ENCODE measurements around the gene NBDY. TPM values are rescaled to one million over a fixed set of nuclear protein-coding genes. Genes with fewer than 3 reads are reported as not detected.
"Not testable (repeated sequence)": the region's sequence is repeated elsewhere in the genome, so short reads cannot be mapped to it uniquely, and the experiment has no call there.

Gene NBDY
- total and polyA plus RNA-seq, 5 donors, result 19.3 to 36.8 (median 32.9) TPM

DNA sequence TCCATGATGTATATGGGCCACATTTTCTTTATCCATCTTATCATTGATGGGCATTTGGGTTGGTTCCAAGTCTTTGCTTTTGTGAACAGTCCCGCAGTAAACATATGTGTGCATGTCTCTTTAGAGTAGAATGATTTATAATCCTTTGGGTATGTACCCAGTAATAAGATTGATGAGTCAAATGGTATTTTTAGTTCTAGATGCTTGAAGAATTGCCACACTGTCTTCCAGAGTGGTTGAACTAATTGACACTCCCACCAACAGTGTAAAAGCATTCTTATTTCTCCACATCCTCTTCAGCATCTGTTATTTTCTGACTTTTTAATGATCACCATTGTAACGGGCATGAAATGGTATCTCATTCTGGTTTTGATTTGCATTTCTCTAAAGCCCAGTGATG lies 77.1 kb downstream of the NBDY start:
- intact Hi-C loops (cut with DNase I); H3K4me3 ChIP-seq (ENCODE audit: low read length); H3K27me3 ChIP-seq (ENCODE audit: control insufficient read depth, insufficient read depth); H3K4me1 ChIP-seq (ENCODE audit: control insufficient read depth, insufficient read depth, low read length); DNase-seq; H3K27ac ChIP-seq (ENCODE audit: low read length); H3K9me3 ChIP-seq (ENCODE audit: control insufficient read depth, low read length); ATAC-seq: not testable (repeated sequence)
- 98% methylated on average over 2 of the region's 2 CpGs for WGBS

DNA sequence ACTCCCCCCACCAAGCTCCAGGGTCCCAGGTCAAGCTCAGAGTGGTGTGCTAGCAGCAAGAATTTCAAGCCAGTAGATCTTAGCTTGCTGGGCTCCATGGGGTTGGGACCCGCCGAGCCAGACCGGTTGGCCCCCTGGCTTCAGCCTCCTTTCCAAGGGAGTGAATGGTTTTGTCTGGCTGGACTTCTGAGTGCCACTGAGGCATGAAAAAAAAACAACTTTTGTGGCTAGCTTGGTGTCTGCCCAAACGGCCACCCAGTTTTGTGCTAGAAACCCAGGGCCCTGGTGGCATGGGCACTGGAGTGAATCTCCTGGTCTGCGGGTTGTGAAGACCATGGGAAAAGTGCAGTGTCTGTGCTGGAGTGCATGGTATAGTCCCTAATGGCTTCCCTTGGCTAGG lies 82.6 kb downstream of the NBDY start:
- no peak for DNase-seq
- 95% methylated on average over 5 of the region's 5 CpGs for WGBS

DNA sequence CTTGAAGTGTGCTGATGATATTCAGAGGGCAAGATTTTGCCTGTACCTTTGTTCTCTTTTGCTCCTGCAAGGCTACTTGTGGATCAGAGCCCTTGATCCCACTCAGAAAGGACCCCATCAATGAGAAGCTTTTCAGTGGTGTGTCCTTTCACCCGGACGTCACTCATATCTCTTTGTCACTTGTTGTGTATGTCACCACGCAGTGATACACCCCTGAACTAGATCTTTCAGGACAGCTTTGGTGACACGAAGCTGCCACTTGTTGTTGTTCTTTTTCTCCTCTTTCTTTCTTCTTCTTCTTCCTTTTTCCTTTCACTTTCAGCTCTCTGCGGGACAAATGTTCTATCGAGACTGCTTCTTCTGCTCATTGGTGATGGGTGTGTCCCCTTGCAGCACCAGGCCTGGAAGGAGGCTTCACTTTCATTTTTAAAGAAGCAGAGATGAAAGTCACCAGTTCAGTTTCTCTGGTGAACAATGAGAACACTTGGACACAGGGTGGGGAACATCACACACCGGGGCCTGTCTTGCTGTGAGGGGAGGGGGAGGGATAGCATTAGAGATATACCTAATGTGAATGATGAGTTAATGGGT lies 83.6 kb downstream of the NBDY start:
- H3K4me1 ChIP-seq (ENCODE audit: control insufficient read depth, insufficient read depth, low read length), result peaks cover 4% of the 10 kb centered on the region
- H3K27me3 ChIP-seq (ENCODE audit: control insufficient read depth, insufficient read depth), result no peaks in the 10 kb centered on the region
- intact Hi-C loops (cut with DNase I), result no loop called here
- no peaks in the 10 kb centered on the region for H3K9me3 ChIP-seq (ENCODE audit: control insufficient read depth, low read length)
- no peak overlapping the region for H3K27ac ChIP-seq (ENCODE audit: low read length)
- WGBS, result 24% methylated on average over 7 of the region's 7 CpGs
- ATAC-seq (peak; percentile 79 to 88), DNase-seq (peak in 1 of 3 donors; percentile 43)
- no peak overlapping the region for H3K4me3 ChIP-seq (ENCODE audit: low read length)

More for the DNA sequence above, 82.6 kb downstream of the NBDY start:
- Histone ChIP-seq H3K9me3 (ENCODE audit: control insufficient read depth, low read length) (no peaks in the 10 kb centered on the region), H3K27me3 (ENCODE audit: control insufficient read depth, insufficient read depth) (no peaks in the 10 kb centered on the region), H3K27ac (ENCODE audit: low read length) (no peak overlapping the region), H3K4me3 (ENCODE audit: low read length) (no peak overlapping the region), H3K4me1 (ENCODE audit: control insufficient read depth, insufficient read depth, low read length) (peaks cover 4% of the 10 kb centered on the region)
- no peak for ATAC-seq
- intact Hi-C loops (cut with DNase I), result no loop called here

DNA sequence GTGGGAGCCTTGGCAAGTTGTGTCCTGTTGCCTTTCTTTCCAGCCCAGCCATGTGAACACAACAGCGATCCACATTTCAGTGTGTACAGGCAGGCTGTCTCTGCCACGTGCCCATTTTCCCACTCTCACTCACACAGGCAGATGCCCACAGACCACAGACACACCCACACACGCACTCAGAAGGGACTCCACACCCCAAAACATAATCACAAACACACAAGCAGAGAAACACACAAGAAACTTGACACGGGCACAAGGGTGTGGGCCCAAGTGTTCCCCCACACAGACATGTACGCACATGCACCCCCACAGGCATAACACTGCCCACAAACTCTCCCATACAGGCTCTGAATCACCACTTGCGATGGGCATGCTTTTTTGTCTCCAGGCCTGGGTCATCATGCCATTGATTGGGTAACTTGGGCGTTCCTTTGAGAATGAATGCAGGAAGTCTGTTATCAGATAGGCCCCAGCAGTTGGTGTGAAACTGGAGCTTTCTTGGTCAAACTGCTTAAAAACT lies 84.3 kb downstream of the NBDY start:
- DNase-seq (peak in 1 of 3 donors; percentile 53), ATAC-seq (peak; percentile 77 to 95)
- H3K9me3 ChIP-seq (ENCODE audit: control insufficient read depth, low read length), result no peaks in the 10 kb centered on the region
- WGBS, result 47% methylated on average over 7 of the region's 7 CpGs
- H3K4me1 ChIP-seq (ENCODE audit: control insufficient read depth, insufficient read depth, low read length), result peaks cover 4% of the 10 kb centered on the region
- H3K27me3 ChIP-seq (ENCODE audit: control insufficient read depth, insufficient read depth), result no peaks in the 10 kb centered on the region
- intact Hi-C loops (cut with DNase I), result no loop called here
- peak overlapping the region; percentile 51 for H3K27ac ChIP-seq (ENCODE audit: low read length)
- no peak overlapping the region for H3K4me3 ChIP-seq (ENCODE audit: low read length)

DNA sequence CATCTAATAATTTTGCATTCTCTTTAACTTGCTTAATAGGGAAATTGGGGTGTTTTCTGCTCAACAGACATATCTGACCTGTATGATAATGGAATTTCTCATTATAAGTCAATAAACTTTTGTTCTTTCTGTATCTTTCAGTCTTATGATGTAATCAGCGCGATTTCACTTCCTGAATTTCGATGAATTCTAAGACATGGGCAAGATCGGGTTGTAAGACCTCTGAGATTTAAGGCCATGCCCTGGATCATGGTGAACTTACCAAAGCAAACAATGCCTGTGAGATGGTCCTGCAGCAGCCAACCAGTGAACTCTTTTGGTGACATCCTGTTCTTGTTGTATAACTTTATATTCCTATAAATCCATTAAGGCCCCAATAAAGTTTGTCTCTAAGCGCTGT lies 88.1 kb downstream of the NBDY start:
- WGBS, result 90% methylated on average over 5 of the region's 5 CpGs
- H3K9me3 ChIP-seq (ENCODE audit: control insufficient read depth, low read length), result no peaks in the 10 kb centered on the region
- peaks cover 4% of the 10 kb centered on the region for H3K4me1 ChIP-seq (ENCODE audit: control insufficient read depth, insufficient read depth, low read length)
- DNase-seq (no peak), ATAC-seq (no peak)
- intact Hi-C loops (cut with DNase I), result no loop called here
- no peak overlapping the region for H3K4me3 ChIP-seq (ENCODE audit: low read length)
- H3K27me3 ChIP-seq (ENCODE audit: control insufficient read depth, insufficient read depth), result no peaks in the 10 kb centered on the region
- no peak overlapping the region for H3K27ac ChIP-seq (ENCODE audit: low read length)

DNA sequence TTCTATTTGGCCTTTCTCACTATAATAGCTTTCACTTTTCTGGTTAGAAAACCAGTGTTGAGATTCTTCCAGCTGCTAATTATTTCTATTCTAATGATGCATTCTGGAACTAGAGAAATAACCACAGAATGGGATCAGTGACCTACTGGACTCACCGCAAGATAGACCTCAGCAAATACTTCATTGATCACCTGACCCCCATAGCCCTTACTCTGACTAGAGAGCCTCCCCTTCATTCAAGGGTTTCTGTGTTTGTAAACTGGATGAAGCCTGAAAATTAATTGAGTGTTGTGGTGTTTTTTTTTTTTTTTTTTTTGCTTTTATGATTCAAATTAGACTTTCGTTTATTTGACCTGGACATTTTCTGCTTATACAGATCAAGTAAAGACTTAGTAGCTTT lies 97.0 kb downstream of the NBDY start:
- intact Hi-C loops (cut with DNase I), result no loop called here
- Histone ChIP-seq H3K4me1 (ENCODE audit: control insufficient read depth, insufficient read depth, low read length) (no peaks in the 10 kb centered on the region), H3K27ac (ENCODE audit: low read length) (no peak overlapping the region), H3K9me3 (ENCODE audit: control insufficient read depth, low read length) (peaks cover 2% of the 10 kb centered on the region), H3K4me3 (ENCODE audit: low read length) (no peak overlapping the region), H3K27me3 (ENCODE audit: control insufficient read depth, insufficient read depth) (no peaks in the 10 kb centered on the region)
- DNase-seq (no peak), ATAC-seq (no peak)
- 99% methylated on average over 2 of the region's 2 CpGs for WGBS

DNA sequence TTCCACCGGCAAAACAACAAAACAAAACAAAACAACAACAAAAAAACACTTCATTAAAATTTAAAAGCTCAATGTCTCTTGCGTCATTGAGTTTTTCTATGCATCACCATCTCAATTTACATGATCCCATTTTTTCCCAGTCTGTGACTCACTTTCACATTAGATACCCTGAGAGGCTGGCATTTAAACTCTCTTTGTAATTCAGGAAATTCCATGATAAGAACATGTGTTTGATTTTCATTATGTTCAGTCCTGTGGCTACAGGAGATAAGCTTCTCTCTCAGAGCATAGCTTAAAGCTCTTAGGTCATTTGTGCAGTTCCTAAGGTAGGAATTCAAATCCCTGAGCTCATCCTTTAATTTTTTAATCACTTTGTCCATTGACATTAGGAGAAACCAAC lies 104.6 kb downstream of the NBDY start:
- 75% methylated on average over 2 of the region's 2 CpGs for WGBS
- ATAC-seq, result no peak
- no peaks in the 10 kb centered on the region for H3K27me3 ChIP-seq (ENCODE audit: control insufficient read depth, insufficient read depth)
- H3K4me1 ChIP-seq (ENCODE audit: control insufficient read depth, insufficient read depth, low read length), result no peaks in the 10 kb centered on the region
- no peaks in the 10 kb centered on the region for H3K9me3 ChIP-seq (ENCODE audit: control insufficient read depth, low read length)
- no peak overlapping the region for H3K27ac ChIP-seq (ENCODE audit: low read length)
- no peak for DNase-seq
- no peak overlapping the region for H3K4me3 ChIP-seq (ENCODE audit: low read length)
- intact Hi-C loops (cut with DNase I), result no loop called here

DNA sequence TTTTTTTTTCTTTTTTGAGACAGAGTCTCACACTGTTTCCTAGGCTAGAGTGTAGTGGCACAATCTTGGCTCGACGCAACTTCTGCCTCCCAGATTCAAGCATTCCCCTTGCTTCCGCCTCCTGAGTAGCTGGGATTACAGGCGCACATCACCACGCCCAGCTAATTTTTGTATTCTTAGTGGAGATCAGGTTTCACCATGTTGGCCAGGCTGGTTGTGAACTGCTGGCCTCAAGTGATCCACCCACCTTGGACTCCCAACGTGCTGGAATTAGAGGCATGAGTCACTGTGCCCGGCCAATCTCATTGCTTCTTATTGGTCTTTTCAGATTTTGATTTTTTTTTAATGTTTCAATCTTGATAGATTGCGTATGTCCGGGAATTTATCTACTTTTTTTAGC lies 124.4 kb downstream of the NBDY start:
- WGBS, result 87% methylated on average over 9 of the region's 9 CpGs
- Histone ChIP-seq H3K27ac (ENCODE audit: low read length) (no peak overlapping the region), H3K9me3 (ENCODE audit: control insufficient read depth, low read length) (no peaks in the 10 kb centered on the region), H3K4me3 (ENCODE audit: low read length) (no peak overlapping the region), H3K27me3 (ENCODE audit: control insufficient read depth, insufficient read depth) (no peaks in the 10 kb centered on the region), H3K4me1 (ENCODE audit: control insufficient read depth, insufficient read depth, low read length) (no peaks in the 10 kb centered on the region)
- intact Hi-C loops (cut with DNase I), result no loop called here
- DNase-seq (no peak), ATAC-seq (no peak)

DNA sequence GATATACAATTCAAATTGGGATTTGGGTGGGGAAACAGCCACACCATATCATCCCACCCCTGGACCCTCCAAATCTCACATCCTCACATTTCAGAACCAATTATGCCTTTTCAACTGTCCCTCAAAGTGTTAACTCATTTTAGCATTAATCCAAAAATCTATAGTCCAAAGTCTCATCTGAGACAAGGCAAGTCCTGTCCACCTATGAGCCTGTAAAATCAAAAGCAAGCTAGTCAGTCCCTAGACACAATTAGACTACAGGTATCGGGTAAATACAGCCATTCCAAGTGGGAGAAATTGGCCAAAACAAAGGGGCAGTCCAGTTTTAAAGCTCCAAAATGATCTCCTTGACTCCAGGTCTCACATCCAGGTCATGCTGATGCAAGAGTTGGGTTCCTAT lies 128.0 kb downstream of the NBDY start:
- intact Hi-C loops (cut with DNase I), result no loop called here
- no peaks in the 10 kb centered on the region for H3K9me3 ChIP-seq (ENCODE audit: control insufficient read depth, low read length)
- ATAC-seq (no peak), DNase-seq (no peak)
- H3K4me1 ChIP-seq (ENCODE audit: control insufficient read depth, insufficient read depth, low read length), result no peaks in the 10 kb centered on the region
- no peak overlapping the region for H3K27ac ChIP-seq (ENCODE audit: low read length)
- no peaks in the 10 kb centered on the region for H3K27me3 ChIP-seq (ENCODE audit: control insufficient read depth, insufficient read depth)
- WGBS, result 90% methylated on average over 1 of the region's 1 CpG
- no peak overlapping the region for H3K4me3 ChIP-seq (ENCODE audit: low read length)

DNA sequence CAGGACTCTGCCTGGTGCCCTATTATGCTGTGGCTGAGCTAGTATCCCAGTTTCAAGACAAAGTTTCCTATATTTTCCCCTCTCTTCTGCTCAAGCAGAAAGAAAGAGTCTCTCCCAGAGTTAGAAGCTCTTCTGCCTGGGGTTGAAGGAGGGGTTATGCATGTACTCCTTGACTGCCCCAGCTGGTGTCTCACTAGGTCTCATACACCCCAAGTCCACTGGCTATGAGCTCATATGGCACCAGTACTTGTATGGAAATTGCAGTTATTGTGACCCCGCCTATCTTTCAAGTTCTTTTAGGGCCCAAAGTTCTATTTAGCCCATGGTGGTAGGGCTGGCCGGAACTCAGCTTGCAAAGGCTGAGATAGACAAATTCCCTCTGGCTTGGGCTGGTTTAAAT lies 131.8 kb downstream of the NBDY start:
- Histone ChIP-seq H3K9me3 (ENCODE audit: control insufficient read depth, low read length) (no peaks in the 10 kb centered on the region), H3K27me3 (ENCODE audit: control insufficient read depth, insufficient read depth) (no peaks in the 10 kb centered on the region), H3K27ac (ENCODE audit: low read length) (no peak overlapping the region), H3K4me3 (ENCODE audit: low read length) (no peak overlapping the region), H3K4me1 (ENCODE audit: control insufficient read depth, insufficient read depth, low read length) (no peaks in the 10 kb centered on the region)
- WGBS, result 83% methylated on average over 2 of the region's 2 CpGs
- no peak for ATAC-seq
- no peak for DNase-seq
- intact Hi-C loops (cut with DNase I), result no loop called here
